OCI-LY1 (cell line): ENCODE results near the gene MAJIN.

Experiments used
- EZH2 ChIP-seq: fragments of 200-600 bp; sonication (generic), shearing (Covaris generic); IDR thresholded peaks from 2 replicates; pipeline ENCODE4 v1.8.0; 2017; ENCODE audit warnings: borderline replicate concordance, mixed run types, mild to moderate bottlenecking, antibody characterized with exemption, low read length, moderate library complexity, mixed read lengths
- TF ChIP-seq, protein P1 (sequence below): fragments of 200-600 bp; sonication (generic), shearing (Covaris generic); IDR thresholded peaks from 2 replicates; pipeline ENCODE4 v1.5.1; 2017; ENCODE audit warnings: mild to moderate bottlenecking, antibody characterized with exemption, low read length, moderate library complexity, mixed read lengths

DNA sequence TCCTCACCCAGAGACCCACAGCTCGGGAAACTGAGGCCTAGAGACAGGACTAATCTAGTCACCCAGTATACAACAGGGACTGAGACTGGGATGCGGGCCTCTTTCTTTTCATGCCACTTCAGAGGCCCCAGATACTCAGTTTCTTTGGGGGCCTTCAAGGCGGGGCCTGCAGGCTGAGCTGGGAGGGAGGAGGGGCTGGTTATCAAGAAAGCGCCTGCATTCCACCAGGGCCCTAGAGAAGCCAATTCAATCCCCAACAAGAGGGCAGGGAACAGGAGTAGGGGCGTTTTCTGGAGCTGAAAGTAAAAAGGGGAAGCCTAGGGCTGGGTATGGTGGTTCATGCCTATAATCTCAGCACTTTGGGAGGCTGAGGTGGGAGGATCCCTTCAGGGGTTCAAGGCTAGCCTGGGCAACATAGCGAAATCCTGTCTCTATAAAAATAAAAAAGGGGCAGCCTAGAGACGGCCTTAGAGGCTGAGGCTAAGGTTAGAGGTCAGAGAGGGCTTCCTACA lies 56.5 kb downstream of the MAJIN start:
- TF ChIP-seq, protein P1, sequence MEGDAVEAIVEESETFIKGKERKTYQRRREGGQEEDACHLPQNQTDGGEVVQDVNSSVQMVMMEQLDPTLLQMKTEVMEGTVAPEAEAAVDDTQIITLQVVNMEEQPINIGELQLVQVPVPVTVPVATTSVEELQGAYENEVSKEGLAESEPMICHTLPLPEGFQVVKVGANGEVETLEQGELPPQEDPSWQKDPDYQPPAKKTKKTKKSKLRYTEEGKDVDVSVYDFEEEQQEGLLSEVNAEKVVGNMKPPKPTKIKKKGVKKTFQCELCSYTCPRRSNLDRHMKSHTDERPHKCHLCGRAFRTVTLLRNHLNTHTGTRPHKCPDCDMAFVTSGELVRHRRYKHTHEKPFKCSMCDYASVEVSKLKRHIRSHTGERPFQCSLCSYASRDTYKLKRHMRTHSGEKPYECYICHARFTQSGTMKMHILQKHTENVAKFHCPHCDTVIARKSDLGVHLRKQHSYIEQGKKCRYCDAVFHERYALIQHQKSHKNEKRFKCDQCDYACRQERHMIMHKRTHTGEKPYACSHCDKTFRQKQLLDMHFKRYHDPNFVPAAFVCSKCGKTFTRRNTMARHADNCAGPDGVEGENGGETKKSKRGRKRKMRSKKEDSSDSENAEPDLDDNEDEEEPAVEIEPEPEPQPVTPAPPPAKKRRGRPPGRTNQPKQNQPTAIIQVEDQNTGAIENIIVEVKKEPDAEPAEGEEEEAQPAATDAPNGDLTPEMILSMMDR: no peak
- no peak for TF ChIP-seq EZH2
